ENCODE data around the gene ZNF205.

ZNF205 gene

GRCh38 chr16:3084969-3085670 lies 27.3 kb upstream of the ZNF205 start:
- no peak for DNase-seq (ENCODE audit: low read depth)

DNA sequence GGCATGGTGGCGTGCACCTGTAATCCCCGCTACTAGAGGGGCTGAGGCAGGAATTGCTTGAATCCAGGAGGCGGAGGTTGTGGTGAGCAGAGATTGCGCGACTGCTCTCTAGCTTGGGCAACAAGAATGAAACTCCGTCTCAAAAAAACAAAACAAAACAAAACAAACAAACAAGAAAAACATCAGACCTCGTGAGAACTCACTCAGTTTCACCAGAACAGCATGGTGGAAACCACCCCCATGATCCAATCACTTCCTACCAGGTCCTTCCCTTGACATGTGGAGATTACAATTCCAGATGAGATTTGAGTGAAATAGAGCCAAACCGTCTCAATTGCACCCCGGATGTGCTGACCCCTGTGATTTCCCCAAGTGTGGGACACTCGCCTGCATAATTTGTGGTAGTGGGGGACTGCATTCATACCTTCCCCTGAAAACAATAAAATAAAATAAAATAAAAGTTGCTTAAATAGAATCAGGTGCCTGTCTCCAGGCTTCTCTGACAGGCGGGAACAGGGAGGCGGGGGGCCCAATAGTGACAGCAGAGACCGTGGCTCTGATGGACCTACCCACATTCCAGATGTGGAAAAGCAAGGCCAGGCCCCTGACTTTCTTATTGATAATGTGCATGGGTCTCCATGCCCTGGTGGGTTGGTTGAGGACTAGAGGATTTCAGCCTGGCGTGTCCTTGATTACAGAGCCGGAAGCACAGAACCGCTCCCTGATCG lies 26.4 kb upstream of the ZNF205 start:
- DNase-seq (ENCODE audit: low read depth) = no peak

- no peak for DNase-seq (ENCODE audit: low read depth)
Measured at GRCh38 chr16:3086596-3087242, 25.7 kb upstream of the ZNF205 start.

- no peak for DNase-seq (ENCODE audit: low read depth)
Measured at GRCh38 chr16:3087243-3088235, 24.8 kb upstream of the ZNF205 start.

DNA sequence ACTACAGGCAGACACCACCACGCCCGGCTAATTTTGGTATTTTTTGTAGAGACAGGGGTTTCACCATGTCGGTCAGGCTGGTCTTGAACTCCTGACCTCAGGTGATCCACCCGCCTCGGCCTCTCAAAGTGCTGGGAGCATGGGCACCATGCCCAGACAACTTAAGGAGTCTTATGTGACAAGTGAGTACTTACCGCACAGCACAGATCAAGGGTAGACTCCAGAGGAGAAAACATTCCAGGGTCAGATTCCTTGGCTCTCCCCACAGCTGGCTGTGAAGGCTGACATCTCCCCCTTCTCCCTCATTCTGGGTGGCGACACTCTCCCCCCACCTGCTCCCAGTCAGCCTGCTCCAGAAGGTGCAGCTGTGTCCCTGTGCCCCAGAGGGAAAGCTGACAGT lies 23.9 kb upstream of the ZNF205 start:
- no peak for DNase-seq (ENCODE audit: low read depth)

DNA sequence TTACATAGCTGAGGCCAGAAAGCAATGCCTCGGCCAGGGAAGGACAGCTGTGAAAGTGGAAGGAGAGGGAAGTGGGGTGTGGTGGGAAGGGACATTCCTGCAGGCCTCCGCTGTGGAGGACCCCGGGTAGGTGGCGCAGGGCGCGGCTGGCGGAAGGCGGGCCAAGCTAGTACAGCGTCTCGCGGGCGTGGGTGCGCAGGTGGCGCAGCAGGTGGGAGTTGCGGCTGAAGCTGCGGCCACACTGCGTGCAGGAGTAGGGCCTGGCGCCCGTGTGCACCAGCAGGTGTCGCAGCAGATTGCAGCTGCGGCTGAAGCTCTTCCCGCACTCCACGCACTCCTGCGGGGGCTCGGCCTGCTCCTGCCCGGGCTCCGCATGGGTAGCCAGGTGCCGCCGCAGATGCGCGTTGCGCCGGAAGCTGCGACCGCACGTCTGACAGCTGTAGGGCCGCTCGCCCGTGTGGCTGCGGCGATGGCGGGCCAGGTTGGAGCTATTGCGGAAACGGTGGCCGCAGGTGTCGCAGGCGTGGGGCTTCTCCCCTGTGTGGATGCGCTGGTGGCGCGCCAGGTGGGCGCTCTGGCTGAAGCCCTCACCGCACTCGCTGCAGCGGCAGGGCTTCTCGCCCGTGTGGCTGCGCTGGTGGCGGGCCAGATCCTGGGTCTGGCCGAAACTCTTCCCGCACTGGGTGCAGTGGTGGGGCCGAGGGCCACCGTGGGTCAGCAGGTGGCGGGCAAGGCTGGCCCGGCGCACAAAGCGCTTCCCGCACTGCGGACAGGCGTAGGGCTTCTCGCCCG lies 23.3 kb upstream of the ZNF205 start:
- DNase-seq (ENCODE audit: low read depth) = no peak

- no peak for DNase-seq (ENCODE audit: low read depth)
Measured at GRCh38 chr16:3089717-3090592, 22.4 kb upstream of the ZNF205 start.

GRCh38 chr16:3091551-3091950 lies 20.8 kb upstream of the ZNF205 start:
- DNase-seq (ENCODE audit: low read depth) = no peak

GRCh38 chr16:3092501-3092941 lies 19.9 kb upstream of the ZNF205 start:
- no peak for DNase-seq (ENCODE audit: low read depth)

GRCh38 chr16:3094289-3095027 lies 17.9 kb upstream of the ZNF205 start:
- no peak for DNase-seq (ENCODE audit: low read depth)

DNA sequence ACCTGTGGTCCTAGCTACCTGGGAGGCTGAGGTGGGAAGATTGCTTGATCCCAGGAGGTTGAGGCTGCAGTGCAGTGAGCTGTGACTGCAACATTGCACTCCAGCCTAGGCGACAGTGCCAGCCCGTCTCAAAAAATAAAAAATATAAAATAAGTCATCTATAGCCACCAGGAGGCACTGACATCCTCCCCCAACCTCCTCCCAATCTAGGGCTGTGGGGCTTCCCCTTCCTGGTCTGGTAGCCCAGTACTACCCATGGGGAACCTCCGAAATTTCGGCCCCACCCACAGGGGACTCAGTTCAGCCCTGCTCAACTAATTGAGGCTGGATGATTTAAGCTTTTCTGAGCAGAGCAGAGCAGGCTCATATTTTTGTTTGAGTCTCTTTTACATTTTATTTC lies 16.5 kb upstream of the ZNF205 start:
- peak; percentile 48 for DNase-seq (ENCODE audit: low read depth)

- no peak for DNase-seq (ENCODE audit: low read depth)
Measured at GRCh38 chr16:3096362-3096761, 16.0 kb upstream of the ZNF205 start.

DNA sequence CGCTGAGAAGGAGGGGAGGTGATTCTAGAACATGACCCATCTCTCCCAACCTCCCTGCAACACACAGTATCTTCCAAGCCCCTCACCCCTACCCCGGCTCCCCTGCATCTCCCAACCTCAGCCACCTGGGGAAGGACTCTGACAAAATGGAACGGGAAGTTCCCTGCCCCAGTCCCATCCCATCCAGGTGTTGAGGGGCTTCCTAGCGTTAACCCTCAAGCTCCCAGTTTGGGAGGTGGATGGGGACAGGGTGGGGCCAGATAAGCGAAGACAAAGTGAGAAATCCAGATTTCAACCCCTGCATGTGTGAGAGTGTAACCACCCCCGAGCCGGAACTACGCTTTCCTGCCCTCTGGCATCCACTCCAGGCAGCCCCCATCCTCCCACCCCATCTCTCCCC lies 15.1 kb upstream of the ZNF205 start:
- DNase-seq (ENCODE audit: low read depth) = no peak

- DNase-seq (ENCODE audit: low read depth) = no peak
Measured at GRCh38 chr16:3098459-3099394, 13.7 kb upstream of the ZNF205 start, which contains the start of gene ZSCAN10. TSS of gene ZSCAN10 (minus strand) at chr16:3099294. CDS start at chr16:3092937, 6,357 bp downstream.

DNA sequence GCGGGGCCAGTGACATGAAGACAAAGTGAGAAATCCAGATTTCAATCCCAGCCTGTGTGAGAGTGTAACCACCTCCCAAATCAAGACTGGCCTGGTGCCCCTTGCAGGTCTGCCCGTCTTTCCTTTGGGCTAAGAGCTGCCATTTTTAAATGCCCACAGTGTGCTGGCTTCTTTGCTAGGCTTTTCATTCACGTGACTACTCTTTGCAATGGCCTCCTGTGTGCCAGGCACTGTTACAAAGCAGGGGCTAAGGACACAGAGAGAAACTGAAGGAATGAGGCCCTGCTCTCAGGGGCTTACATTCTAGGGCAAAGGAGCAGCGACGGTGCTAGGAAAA lies 13.0 kb upstream of the ZNF205 start:
- no peak for DNase-seq (ENCODE audit: low read depth)

DNA sequence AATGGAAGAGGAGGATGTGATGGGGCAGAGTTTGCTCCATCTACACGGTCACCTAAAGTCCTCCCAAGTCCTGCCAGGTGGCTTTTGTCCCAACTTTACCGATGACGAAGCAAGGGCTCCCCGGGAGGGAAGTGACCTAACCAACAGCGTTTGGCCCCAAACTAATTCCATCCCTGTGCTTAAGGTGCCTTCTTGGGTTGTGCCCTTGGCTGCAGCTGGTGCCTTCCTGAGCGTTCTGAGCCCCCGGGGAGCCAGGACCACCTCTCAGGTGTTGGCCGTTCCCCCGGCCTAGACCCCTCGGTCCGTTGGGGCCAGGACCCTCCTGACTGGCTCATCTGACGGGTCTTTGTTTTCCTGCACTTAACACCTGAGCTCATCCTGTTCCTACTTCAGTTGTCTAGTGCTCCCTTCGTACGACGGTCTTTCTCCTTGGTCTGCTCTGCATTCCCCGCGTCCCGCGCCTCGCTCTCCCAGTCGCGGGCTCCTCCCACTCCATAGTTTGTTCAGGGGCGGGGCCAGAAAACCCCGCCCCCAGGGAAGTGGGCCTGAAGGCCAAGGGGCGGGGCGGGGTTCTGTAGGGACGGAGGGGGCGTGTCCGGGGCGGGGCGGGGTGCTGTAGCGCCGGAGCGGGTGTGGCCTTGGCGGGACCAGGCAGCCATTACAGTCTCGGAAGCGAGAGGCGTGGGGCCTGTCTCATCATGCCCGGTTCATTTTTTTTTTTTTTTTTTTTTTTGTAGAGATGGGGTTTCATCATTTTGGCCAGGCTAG lies 12.5 kb upstream of the ZNF205 start:
- DNase-seq (ENCODE audit: low read depth) = peak; percentile 83

GRCh38 chr16:3101018-3101840 lies 11.2 kb upstream of the ZNF205 start:
- DNase-seq (ENCODE audit: low read depth) = no peak

Measured in T-helper 22 cell (primary cell).